GM04504 (cell line): Measurements from ENCODE around the gene FHIT.

ENCODE experiments used
- DNase-seq: peaks from one replicate; pipeline ENCODE4 v3.0.0-alpha.2; 2012; ENCODE audit warnings: low read depth

FHIT gene

DNA sequence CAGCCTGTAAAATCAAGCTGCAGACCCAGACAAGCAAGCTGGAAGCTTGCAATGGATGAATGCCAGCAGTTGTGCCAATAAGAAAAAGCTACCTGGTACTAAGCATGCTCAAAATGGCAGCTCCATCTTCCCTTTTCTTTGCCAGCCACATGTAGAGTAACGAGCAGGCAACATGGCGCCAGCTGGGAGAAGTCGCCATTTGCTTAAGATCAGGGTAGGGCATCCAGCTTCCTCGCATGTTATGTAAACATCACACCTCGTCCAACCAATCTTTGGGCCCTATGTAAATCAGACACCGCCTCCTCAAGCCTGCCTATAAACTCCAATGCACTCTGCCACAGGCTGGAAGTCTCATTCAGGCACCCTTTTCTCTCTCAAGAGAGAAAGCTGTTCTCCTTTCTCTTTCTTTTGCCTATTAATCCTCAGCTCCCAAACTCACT is 973.9 kb downstream of the FHIT start:
- no peak for DNase-seq

- no peak for DNase-seq
Observed at GRCh38 chr3:60276615-60277014, 974.6 kb downstream of the FHIT start.

DNA sequence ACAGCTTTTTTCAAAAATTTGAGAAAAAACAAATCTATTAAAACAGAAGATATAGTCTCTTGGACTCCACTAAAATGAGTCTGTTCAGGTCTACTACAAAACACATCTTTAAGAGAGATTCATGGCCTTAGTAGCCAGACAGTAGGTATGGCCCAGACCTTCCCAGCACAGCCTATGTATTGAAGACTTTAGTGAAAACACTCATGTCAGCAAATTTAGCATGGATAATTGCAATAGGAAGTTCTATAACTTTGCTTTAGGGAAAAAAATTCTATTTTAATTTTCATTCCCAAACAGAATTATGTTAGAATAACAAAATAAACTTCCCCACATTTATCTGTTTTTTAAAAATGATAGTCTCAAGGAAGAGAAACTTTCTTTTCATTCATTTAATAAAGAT is 976.6 kb downstream of the FHIT start:
- DNase-seq = no peak

GRCh38 chr3:60274098-60274497 is 977.2 kb downstream of the FHIT start:
- DNase-seq = no peak

DNA sequence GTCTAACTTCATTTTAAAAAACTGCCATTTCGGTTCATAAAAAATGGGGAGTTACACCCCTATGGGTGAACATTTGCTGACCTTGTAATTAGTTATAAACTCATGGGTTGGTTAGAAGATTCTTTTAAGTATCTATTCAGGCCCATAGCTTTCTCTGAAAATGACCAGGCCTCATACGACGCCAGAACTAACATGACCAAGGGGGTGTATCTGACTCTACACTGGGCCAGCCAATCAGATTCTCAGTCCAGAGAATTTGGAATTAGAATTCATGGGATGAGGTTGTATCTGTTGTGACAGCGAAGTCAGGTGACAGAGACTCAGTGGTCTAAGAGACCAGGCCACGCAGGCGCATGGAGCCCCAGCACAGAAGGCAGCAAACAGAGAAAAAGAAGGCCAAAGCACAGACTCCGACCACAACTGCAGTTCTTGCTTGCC is 981.4 kb downstream of the FHIT start:
- DNase-seq = no peak

- no peak for DNase-seq
Observed at GRCh38 chr3:60269377-60269776, 981.9 kb downstream of the FHIT start.

DNA sequence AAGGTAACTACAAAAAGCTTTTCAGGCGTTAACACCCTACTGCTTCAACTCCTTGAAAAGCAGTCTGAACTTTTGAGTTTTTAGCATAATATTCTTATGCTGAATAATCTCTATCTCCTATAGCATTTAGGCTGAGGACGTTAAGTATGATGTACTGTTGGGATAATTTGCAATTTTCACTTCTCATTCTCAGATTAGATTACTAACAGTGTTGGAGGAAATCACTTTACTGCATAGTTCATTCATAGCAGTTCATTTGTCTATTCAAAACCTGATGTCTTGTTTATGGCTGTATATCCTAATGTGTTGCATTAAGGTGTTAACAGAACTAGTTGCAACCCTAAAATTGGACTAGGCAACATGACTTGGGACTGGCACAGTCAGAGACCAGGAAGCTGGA is 983.1 kb downstream of the FHIT start:
- DNase-seq = no peak

GRCh38 chr3:60266444-60266843 is 984.8 kb downstream of the FHIT start:
- DNase-seq = no peak

DNA sequence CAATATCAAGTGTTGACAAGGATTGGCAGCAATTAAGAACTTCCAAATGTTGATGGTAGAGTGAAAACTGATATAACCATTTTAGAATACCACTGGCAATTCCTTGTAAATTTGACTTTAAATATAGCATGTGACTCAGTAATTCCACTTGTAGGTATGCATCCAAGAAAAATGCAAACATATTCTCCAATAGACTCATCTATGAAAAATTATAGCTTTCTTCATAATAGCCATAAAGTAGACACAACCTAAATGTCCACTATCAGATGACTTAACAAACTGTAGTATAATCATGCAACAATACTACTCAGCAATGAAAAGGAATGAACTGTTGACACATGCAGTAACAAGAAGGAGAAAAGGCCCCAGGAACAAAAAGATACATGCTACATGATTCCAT is 988.1 kb downstream of the FHIT start:
- DNase-seq = no peak

DNA sequence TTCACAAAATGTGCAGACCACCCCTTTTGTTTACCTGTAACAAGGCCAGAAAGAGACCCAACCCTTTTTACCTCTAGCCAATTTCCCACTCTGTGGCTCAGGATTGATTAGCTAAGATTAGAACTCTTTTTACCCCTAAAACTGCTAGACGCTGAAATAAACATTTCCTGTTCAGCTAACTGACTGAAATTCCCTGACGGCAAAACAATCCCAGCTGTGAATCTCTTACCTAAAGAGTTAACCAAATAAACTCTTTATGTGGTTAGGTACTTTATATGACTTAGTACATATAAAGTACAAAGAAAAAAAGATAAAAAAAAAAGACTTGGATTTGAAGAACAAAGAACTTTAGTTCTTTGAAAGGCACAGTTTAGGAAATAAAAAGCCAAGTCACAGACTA is 988.7 kb downstream of the FHIT start:
- DNase-seq = no peak

DNA sequence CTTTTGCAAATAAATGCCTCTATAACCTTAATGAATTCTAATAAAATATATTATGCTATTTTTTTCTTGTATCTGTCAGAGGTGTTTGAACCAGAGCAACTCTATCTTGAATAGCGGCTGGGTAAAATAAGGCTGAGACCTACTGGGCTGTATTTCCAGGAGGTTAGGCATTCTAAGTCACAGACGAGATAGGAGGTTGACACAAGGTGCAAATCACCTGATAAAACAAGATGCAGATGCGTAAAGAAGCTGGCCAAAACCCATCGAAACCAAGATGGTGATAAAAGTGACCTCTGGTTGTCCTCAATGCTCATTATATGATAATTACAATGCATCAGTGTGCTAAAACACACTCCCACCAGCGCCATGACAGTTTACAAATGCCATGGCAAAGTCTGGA is 990.7 kb downstream of the FHIT start:
- no peak for DNase-seq

GRCh38 chr3:60250810-60251209 is 1000.4 kb downstream of the FHIT start:
- DNase-seq = no peak

DNA sequence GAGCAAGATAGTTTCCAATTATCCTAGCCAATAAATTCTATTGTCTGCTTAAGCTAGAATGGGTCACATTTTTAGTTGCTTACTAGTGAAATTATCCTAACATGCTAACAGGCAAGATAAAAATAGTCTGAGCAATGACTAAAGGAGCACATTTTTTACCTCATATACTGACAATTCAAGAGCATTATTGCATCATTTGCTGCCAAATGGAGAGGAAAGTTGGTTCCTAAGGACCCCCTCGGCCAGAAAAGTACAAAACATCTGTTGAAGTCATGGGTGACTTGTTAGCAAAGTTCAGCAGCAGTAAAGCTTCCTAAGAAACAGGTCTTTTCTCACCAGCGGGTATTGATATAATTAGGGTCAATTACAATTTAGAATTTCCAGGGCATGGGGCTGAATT is 1001.0 kb downstream of the FHIT start:
- peak; percentile 12 for DNase-seq

- DNase-seq = no peak
Observed at GRCh38 chr3:60246361-60246760, 1004.9 kb downstream of the FHIT start.

GRCh38 chr3:60243456-60243855 is 1007.8 kb downstream of the FHIT start:
- no peak for DNase-seq

DNA sequence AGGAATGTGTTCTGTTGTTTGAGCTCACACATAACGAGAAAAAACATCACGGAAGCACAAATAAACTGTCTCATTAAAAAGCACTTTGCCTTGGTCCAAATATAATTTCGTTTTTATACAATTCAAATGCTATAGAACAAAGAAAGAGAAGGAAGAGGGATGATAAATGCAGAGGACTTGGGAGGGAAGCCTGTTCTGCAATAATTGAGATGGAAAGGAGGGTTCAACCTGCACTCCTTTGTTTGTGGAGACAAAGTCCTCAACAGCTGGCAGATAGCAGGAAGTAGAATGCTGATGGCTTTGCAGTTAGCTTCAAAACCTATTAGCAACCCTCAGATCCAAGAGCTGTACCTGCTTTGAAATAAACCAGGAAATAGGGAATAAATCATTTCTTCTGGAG is 1010.8 kb downstream of the FHIT start:
- DNase-seq = no peak

DNA sequence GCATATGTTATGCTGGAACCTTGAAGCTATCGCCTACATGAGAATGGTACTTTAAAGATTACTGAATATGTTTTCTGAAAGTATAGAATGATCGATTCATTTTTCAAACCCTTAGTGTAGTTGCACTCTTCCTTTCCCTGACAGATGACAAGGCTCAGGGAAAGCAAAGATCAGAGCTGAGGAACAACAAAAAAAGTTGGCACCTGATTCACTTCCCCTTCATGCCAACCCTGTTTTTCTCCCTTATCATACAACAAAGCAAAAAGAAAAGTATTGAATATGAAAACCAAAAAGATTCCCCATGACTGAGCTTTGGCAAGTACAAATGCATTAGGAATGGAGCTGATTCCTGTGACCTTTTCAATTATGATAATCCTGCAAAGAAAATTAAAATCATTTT is 1012.7 kb downstream of the FHIT start:
- DNase-seq = no peak

GRCh38 chr3:60229502-60229901 is 1021.8 kb downstream of the FHIT start:
- no peak for DNase-seq

- DNase-seq = no peak
Observed at GRCh38 chr3:60228823-60229222, 1022.4 kb downstream of the FHIT start.

GRCh38 chr3:60226912-60227311 is 1024.3 kb downstream of the FHIT start:
- no peak for DNase-seq

DNA sequence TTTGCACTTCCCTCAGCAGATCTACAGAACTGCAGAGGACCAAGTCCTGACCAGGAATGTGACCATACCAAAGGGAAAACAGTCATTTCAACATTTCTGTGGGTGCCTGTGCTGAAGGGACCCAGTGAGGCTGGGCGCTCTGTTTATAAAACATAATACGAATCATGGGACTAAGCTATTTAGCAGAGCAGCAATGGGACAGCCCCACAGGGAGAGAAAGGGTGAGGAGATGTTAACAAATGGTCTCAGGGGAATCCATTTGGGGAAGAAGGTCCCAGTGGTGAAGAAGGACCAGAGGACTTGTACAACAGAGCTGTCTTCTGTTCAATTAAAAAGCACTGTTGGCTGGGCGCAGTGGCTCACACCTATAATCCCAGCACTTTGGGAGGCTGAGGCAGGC is 1025.4 kb downstream of the FHIT start:
- no peak for DNase-seq

DNA sequence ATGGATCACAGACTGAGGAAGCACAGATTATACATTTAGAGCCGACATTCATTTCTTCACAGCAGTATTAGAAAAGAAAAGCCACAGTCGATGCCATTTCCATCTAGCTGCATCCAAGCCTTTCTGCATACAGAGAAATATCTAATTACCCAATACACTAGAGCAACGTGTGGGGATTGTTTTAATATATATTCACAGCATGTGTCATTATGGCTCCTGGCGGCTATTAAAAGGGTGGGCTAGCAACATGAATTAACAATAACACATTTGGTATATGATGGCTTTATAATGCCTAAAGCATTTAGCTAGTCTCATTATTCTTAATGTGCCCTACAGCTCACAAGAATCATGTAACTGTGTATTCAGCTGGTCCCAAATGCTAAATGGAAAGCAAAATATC is 1030.5 kb downstream of the FHIT start:
- DNase-seq = no peak

- no peak for DNase-seq
Observed at GRCh38 chr3:60219501-60219900, 1031.8 kb downstream of the FHIT start.

- DNase-seq = peak; percentile 24
Observed at GRCh38 chr3:60217156-60217911, 1033.9 kb downstream of the FHIT start.
